Neuronal stem cell (in vitro differentiated cells): ENCODE data around the gene COLEC12.

Experiments used
- DNase-seq: peaks from one replicate; pipeline ENCODE4 v3.0.0-alpha.2; 2013; ENCODE audit warnings: low spot score
- H2AFZ ChIP-seq: one replicate; pipeline ENCODE4 v1.6.1; 2013; ENCODE audit warnings: mild to moderate bottlenecking, low read length, inconsistent platforms
- H2AK5ac ChIP-seq: 2 replicates; pipeline ENCODE4 v1.6.1; 2013; ENCODE audit warnings: low read depth, mild to moderate bottlenecking, inconsistent platforms, low read length, moderate library complexity, mixed read lengths
- H2BK120ac ChIP-seq: 2 replicates; pipeline ENCODE4 v1.6.1; 2013; ENCODE audit warnings: low read depth, mild to moderate bottlenecking, inconsistent platforms, low read length, moderate library complexity, mixed read lengths
- H2BK12ac ChIP-seq: one replicate; pipeline ENCODE4 v1.6.1; 2013; ENCODE audit warnings: low read length, inconsistent platforms
- H2BK15ac ChIP-seq: 2 replicates; pipeline ENCODE4 v1.6.1; 2013; ENCODE audit warnings: mild to moderate bottlenecking, low read length, inconsistent platforms, mixed read lengths
- H2BK5ac ChIP-seq: one replicate; pipeline ENCODE4 v1.6.1; 2013; ENCODE audit warnings: inconsistent platforms, mild to moderate bottlenecking, low read length, moderate library complexity
- H3K14ac ChIP-seq: one replicate; pipeline ENCODE4 v1.6.1; 2013; ENCODE audit warnings: low read length, inconsistent platforms
- H3K18ac ChIP-seq: 2 replicates; pipeline ENCODE4 v1.6.1; 2013; ENCODE audit warnings: low read length, inconsistent platforms
- H3K23ac ChIP-seq: 2 replicates; pipeline ENCODE4 v1.6.1; 2013; ENCODE audit warnings: low read depth, mild to moderate bottlenecking, mixed read lengths, low read length, inconsistent platforms; ENCODE audit not compliant: poor library complexity
- H3K27ac ChIP-seq: replicated peaks from 3 replicates; pipeline ENCODE4 v1.5.1; 2013; ENCODE audit warnings: low read length, inconsistent platforms
- H3K27me3 ChIP-seq, 3 experiments: 2 replicates each; pipeline ENCODE4 v1.6.1; 2013; ENCODE audit warnings: low read length in 3 of 3, mild to moderate bottlenecking in 2 of 3, inconsistent platforms in 1 of 3, low read depth in 1 of 3, mixed read lengths in 1 of 3, moderate library complexity in 1 of 3; ENCODE audit not compliant: control insufficient read depth in 3 of 3, insufficient read depth in 3 of 3
- H3K36me3 ChIP-seq, 2 donors: replicated peaks in 1 of 2; 2 replicates each; pipeline ENCODE4 v1.6.1; 2013; ENCODE audit warnings: low read length in 2 of 2; ENCODE audit not compliant: control insufficient read depth in 2 of 2, insufficient read depth in 2 of 2
- H3K4ac ChIP-seq: 2 replicates; pipeline ENCODE4 v1.6.1; 2013; ENCODE audit warnings: inconsistent platforms, mild to moderate bottlenecking, low read length, moderate library complexity
- H3K4me1 ChIP-seq, 2 donors: 1 replicate in 1 of 2; 2 replicates in 1 of 2; pipeline ENCODE4 v1.6.1; 2013; ENCODE audit warnings: low read length in 2 of 2, low read depth in 1 of 2; ENCODE audit not compliant: control insufficient read depth in 2 of 2, insufficient read depth in 1 of 2
- H3K4me2 ChIP-seq: one replicate; pipeline ENCODE4 v1.6.1; 2013; ENCODE audit warnings: mild to moderate bottlenecking, low read length, inconsistent platforms; ENCODE audit not compliant: insufficient read depth, poor library complexity, severe bottlenecking
- H3K4me3 ChIP-seq, 2 donors: 2 replicates each; pipeline ENCODE4 v1.5.1; 2013; ENCODE audit warnings: low read length in 2 of 2, mild to moderate bottlenecking in 2 of 2, inconsistent platforms in 1 of 2, moderate library complexity in 1 of 2
- H3K79me1 ChIP-seq: one replicate; pipeline ENCODE4 v1.6.1; 2013; ENCODE audit warnings: low read depth, mild to moderate bottlenecking, inconsistent platforms, low read length, moderate library complexity
- H3K9ac ChIP-seq: one replicate; pipeline ENCODE4 v1.6.1; 2013; ENCODE audit warnings: mild to moderate bottlenecking, low read depth, low read length, inconsistent platforms; ENCODE audit not compliant: poor library complexity
- H3K9me3 ChIP-seq, 2 donors: replicated peaks in 1 of 2; 2 replicates each; pipeline versions ENCODE3 to v1.6.1; 2013; ENCODE audit warnings: low read length in 2 of 2, mild to moderate bottlenecking in 2 of 2, inconsistent platforms in 1 of 2, low read depth in 1 of 2, mixed read lengths in 1 of 2, moderate library complexity in 1 of 2; ENCODE audit not compliant: control insufficient read depth in 2 of 2, insufficient read depth in 1 of 2
- H4K8ac ChIP-seq: one replicate; pipeline ENCODE4 v1.6.1; 2013; ENCODE audit warnings: low read depth, mild to moderate bottlenecking, inconsistent platforms, low read length, moderate library complexity
- H4K91ac ChIP-seq: one replicate; pipeline ENCODE4 v1.6.1; 2013; ENCODE audit warnings: low read length, low read depth, mild to moderate bottlenecking, inconsistent platforms; ENCODE audit not compliant: poor library complexity
- WGBS, 2 donors: extraction: QIAGEN DNeasy Blood & Tissue Kit; methylation state at CpG; one replicate each; pipeline ENCODE4 v1.1.7; 2013; ENCODE audit warnings: missing lambda C conversion rate in 2 of 2, mixed read lengths in 1 of 2; ENCODE audit not compliant: insufficient read length in 2 of 2, insufficient replicate concordance in 1 of 2; ENCODE audit errors: extremely low coverage in 2 of 2; 5-methylcytosine and 5-hydroxymethylcytosine counted together

COLEC12 gene

DNA sequence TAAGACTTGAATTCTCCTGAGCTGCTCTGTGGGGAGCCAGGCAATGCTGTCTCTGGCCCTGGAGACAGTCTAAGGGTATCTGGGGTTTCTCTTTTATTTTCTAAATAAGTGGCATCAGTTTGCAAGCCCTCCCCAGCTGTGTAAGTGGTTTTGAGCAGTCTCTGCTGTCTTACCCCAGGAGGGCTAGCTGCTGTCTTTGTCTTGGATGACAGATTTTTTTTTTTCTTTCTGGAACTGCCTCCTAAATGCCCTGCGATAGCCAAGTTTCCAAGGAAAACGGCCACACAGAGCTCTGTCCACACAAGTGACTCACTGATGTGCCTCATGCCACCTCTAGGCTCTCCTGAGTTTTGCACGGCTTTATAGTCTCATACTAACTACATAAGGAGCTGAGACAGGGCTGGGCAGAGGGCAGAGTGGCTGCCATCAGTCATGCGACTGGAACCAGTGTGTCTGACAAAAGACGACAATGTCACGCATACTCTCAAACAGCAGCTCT, 195.4 kb downstream of the COLEC12 start:
- DNase-seq: no peak
- WGBS, 2 donors: no CpG with 5 or more reads among the region's 6 CpGs
- H4K91ac ChIP-seq: no peak overlapping the region
- H3K18ac ChIP-seq: no peak overlapping the region
- H3K4me2 ChIP-seq: no peak overlapping the region
- no peak overlapping the region for H2BK15ac ChIP-seq
- no peak overlapping the region for H2AK5ac ChIP-seq
- no peak overlapping the region for H3K27ac ChIP-seq
- H3K27me3 ChIP-seq: peaks cover 0 to 7% (median 0%) of the 10 kb centered on the region in 3 experiments
- H3K14ac ChIP-seq: no peak overlapping the region
- H3K4me3 ChIP-seq: no peak overlapping the region
- no peak overlapping the region for H3K4ac ChIP-seq
- no peak overlapping the region for H3K23ac ChIP-seq
- no peak overlapping the region for H2BK120ac ChIP-seq
- no peaks in the 10 kb centered on the region for H3K9me3 ChIP-seq
- no peak overlapping the region for H2BK5ac ChIP-seq
- peak overlapping the region; percentile 12 for H2AFZ ChIP-seq
- H3K36me3 ChIP-seq: no peaks in the 10 kb centered on the region
- H3K4me1 ChIP-seq: peaks cover 0 to 7% of the 10 kb centered on the region in 2 donors
- H3K9ac ChIP-seq: no peak overlapping the region
- no peak overlapping the region for H2BK12ac ChIP-seq
- H3K79me1 ChIP-seq: no peaks in the 10 kb centered on the region
- no peak overlapping the region for H4K8ac ChIP-seq

DNA sequence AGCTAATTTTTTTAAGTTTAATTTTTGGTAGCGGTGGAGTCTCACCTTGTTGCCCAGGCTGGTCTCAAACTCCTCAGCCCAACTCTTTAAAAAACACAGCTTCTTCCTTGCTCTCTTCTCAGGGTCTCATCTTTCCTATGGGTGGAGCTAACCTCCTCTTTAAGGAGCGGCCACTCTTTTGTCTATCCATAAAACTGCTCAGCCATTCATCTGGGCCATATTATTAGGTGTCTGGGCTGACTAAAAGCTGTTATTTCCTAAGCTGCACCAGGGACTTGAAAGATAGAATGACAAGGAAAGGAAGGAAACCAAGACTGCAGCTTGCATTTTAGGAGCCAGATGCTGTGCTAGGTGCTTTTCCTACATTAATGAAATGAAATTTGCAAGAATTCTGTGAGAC, 196.9 kb downstream of the COLEC12 start:
- no peak for DNase-seq
- Histone ChIP-seq H3K79me1 (no peaks in the 10 kb centered on the region), H3K9me3 (no peaks in the 10 kb centered on the region), H3K9ac (no peak overlapping the region), H2AK5ac (no peak overlapping the region), H3K23ac (no peak overlapping the region), H2BK120ac (no peak overlapping the region), H2BK12ac (no peak overlapping the region), H3K4me2 (no peak overlapping the region), H2BK5ac (no peak overlapping the region), H3K27ac (no peak overlapping the region), H3K4me3 (no peak overlapping the region), H3K18ac (no peak overlapping the region), H2BK15ac (no peak overlapping the region), H4K91ac (no peak overlapping the region), H3K4me1 (peaks cover 0 to 7% of the 10 kb centered on the region in 2 donors), H3K36me3 (no peaks in the 10 kb centered on the region), H4K8ac (no peak overlapping the region), H3K27me3 (peaks cover 0 to 7% (median 0%) of the 10 kb centered on the region in 3 experiments), H3K4ac (no peak overlapping the region), H3K14ac (no peak overlapping the region), H2AFZ (no peak overlapping the region)
- WGBS, 2 donors: no CpG with 5 or more reads among the region's 2 CpGs

DNA sequence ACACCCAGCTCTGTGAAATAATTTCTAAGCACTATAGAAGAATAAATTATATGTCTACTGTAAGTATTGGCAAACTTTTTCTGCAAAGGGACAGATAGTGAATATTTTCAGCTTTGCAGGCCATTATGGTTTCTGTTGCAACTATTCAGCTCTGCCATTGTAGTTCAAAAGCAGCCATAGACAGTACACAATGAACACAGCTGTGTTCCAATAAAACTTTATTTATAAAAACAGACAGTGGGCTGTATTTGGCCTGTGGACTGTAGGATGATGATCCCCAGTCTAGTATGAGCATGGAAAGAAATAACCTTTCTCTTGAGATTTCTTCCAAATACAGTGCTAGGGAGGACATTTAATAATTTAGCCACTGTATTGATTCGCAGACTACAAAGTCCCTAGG, 197.5 kb downstream of the COLEC12 start:
- Histone ChIP-seq H4K91ac (no peak overlapping the region), H3K14ac (no peak overlapping the region), H2BK5ac (no peak overlapping the region), H3K18ac (no peak overlapping the region), H3K4ac (no peak overlapping the region), H3K4me2 (no peak overlapping the region), H2BK120ac (no peak overlapping the region), H3K36me3 (no peaks in the 10 kb centered on the region), H3K27me3 (peaks cover 0 to 7% (median 0%) of the 10 kb centered on the region in 3 experiments), H3K27ac (no peak overlapping the region), H2BK15ac (no peak overlapping the region), H3K9ac (no peak overlapping the region), H2BK12ac (no peak overlapping the region), H3K4me1 (peaks cover 0 to 7% of the 10 kb centered on the region in 2 donors), H3K4me3 (no peak overlapping the region), H3K23ac (no peak overlapping the region), H4K8ac (no peak overlapping the region), H3K9me3 (no peaks in the 10 kb centered on the region), H3K79me1 (no peaks in the 10 kb centered on the region), H2AK5ac (no peak overlapping the region), H2AFZ (no peak overlapping the region)
- WGBS, 2 donors: no CpG with 5 or more reads among the region's 1 CpG
- no peak for DNase-seq

DNA sequence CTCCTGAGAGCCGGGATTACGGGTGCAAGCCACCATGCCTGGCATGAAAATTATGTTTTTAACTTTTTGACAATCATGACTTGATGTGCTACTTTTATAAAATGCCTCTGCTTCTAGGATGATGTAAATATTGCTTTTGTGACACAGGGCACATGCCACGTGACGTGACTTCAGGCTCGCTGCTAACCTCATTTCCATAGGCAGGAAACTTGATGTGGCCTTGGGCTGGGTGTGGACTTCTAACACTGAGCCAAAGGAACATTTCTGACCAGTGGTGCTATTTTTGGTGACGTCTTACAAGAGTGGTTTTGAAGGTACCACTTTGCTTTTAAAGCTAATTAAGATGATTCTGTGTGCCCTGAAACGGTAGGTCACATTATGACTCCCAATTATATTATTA, 198.4 kb downstream of the COLEC12 start:
- Histone ChIP-seq H3K23ac (no peak overlapping the region), H3K36me3 (no peaks in the 10 kb centered on the region), H3K4me1 (peaks cover 0 to 7% of the 10 kb centered on the region in 2 donors), H3K9ac (no peak overlapping the region), H4K8ac (no peak overlapping the region), H3K4ac (no peak overlapping the region), H3K18ac (no peak overlapping the region), H2BK12ac (no peak overlapping the region), H3K79me1 (no peaks in the 10 kb centered on the region), H2AK5ac (no peak overlapping the region), H3K27ac (no peak overlapping the region), H3K4me3 (no peak overlapping the region), H3K4me2 (no peak overlapping the region), H3K27me3 (peaks cover 0 to 5% (median 0%) of the 10 kb centered on the region in 3 experiments), H4K91ac (no peak overlapping the region), H2BK15ac (no peak overlapping the region), H2AFZ (no peak overlapping the region), H3K14ac (no peak overlapping the region), H2BK5ac (no peak overlapping the region), H3K9me3 (no peaks in the 10 kb centered on the region), H2BK120ac (no peak overlapping the region)
- DNase-seq: no peak
- WGBS, 2 donors: no CpG with 5 or more reads among the region's 7 CpGs
